ENCODE measurements around the gene COX7A2L.

GRCh38 chr2:42342795-42343241 is 18.2 kb downstream of the COX7A2L start:
- no peak for TF ChIP-seq CTCF (IDR thresholded peaks at IDR 0.05)
- TF ChIP-seq POLR2AphosphoS5 (IDR thresholded peaks at IDR 0.05) = no peak

Data from gastroesophageal sphincter (tissue), 3 donors.